OCI-LY3 (cell line): Measurements from ENCODE around the gene CENPB.

Experiments
- CTCF ChIP-seq: fragments of 200-600, 300-600 bp; sonication (generic); IDR thresholded peaks from 2 replicates; pipeline ENCODE4 v1.5.1; 2014; ENCODE audit warnings: antibody characterized with exemption, low read length, low read depth
- EZH2phosphoT487 ChIP-seq: fragments of 200-600 bp; shearing (Covaris generic); IDR thresholded peaks from 2 replicates; pipeline ENCODE4 v1.6.1; 2018; ENCODE audit warnings: antibody characterized with exemption, mixed run types, low read depth

GRCh38 chr20:3777381-3777715, 9.2 kb downstream of the CENPB start:
- no peak for TF ChIP-seq EZH2phosphoT487
- TF ChIP-seq CTCF = no peak
